Heart right ventricle (tissue), 16 donors: Measurements from ENCODE around the gene NARS2. TPM values are rescaled to one million over a fixed set of nuclear protein-coding genes. Genes with fewer than 3 reads are reported as not detected.

Source experiments
- ATAC-seq, 8 donors: fragments of 200-7000 bp; cut with Tn5 transposase; one replicate each; pipeline ENCODE4 v1.9.1; 2020; ENCODE audit warnings: mild to moderate bottlenecking in 8 of 8, moderate library complexity in 8 of 8, moderate number of reproducible peaks in 1 of 8
- DNase-seq, 2 donors: peaks; one replicate each; pipeline ENCODE4 v3.0.0-alpha.2; 2020
- H3K27ac ChIP-seq, 10 donors: fragments of 200-600 bp; sonication (generic) in 2 of 10; one replicate each; pipeline versions ENCODE4 v1.5.0 to v1.8.0; 2020 to 2022; ENCODE audit warnings: mild to moderate bottlenecking in 3 of 10
- H3K27me3 ChIP-seq, 7 donors: fragments of 200-600 bp; one replicate each; pipeline ENCODE4 v1.8.0; 2021 to 2022; ENCODE audit warnings: mild to moderate bottlenecking in 2 of 7
- H3K36me3 ChIP-seq, 9 donors: fragments of 200-600 bp; sonication (generic) in 1 of 9; one replicate each; pipeline versions ENCODE4 v1.5.0 to v1.8.0; 2020 to 2022; ENCODE audit warnings: mild to moderate bottlenecking in 2 of 9
- H3K4me1 ChIP-seq, 9 donors: fragments of 200-600 bp; sonication (generic) in 1 of 9; one replicate each; pipeline versions ENCODE4 v1.5.0 to v1.8.0; 2020 to 2022; ENCODE audit warnings: mild to moderate bottlenecking in 4 of 9
- H3K4me3 ChIP-seq, 10 donors: fragments of 200-600 bp; sonication (generic) in 2 of 10; one replicate each; pipeline versions ENCODE4 v1.5.0 to v1.8.0; 2020 to 2022; ENCODE audit warnings: mild to moderate bottlenecking in 7 of 10, moderate library complexity in 2 of 10
- H3K9me3 ChIP-seq, 11 donors: fragments of 200-600 bp in 10 of 11; sonication (generic) in 2 of 11; one replicate each; pipeline versions ENCODE4 v1.5.0 to v1.8.0; 2013 to 2022; ENCODE audit warnings: mild to moderate bottlenecking in 2 of 11, control low read depth in 1 of 11, moderate library complexity in 1 of 11
- WGBS, 2 donors: extraction: QIAGEN DNeasy Blood & Tissue Kit; methylation state at CpG; one replicate each; pipeline ENCODE4 v1.1.7; 2013; ENCODE audit warnings: inconsistent platforms in 1 of 2; 5-methylcytosine and 5-hydroxymethylcytosine counted together
- intact Hi-C, 10 donors: fragments of 100-400 bp; cut with DNase I; formaldehyde crosslinking; loops; one replicate each; pipeline versions ENCODE4 v1.11.1 to v1.14.2; 2022
- polyA plus RNA-seq, 2 donors: library from polyadenylated mRNA; stranded (reverse); fragments of 200-250 nt; gene quantifications; one replicate each; pipeline ENCODE4 v1.2.3, GENCODE V29; 2013
- total RNA-seq, 10 donors: library from RNA; stranded (reverse); fragmentation: NEBNext Ultra II Directional in 3 of 10; extraction: Animal tissue kit (Norgen Biotek cat#: 25700) in 3 of 10; gene quantifications; one replicate each; pipeline versions ENCODE4 v1.2.1 to v1.2.4, GENCODE V29; 2021 to 2023
- TF ChIP-seq, protein P1 (sequence below), 9 donors: fragments of 200-600 bp; sonication (generic) in 2 of 9; IDR thresholded peaks; one replicate each; pipeline versions ENCODE4 v1.5.0 to v1.8.0; 2021 to 2022; ENCODE audit warnings: antibody characterized with exemption in 9 of 9, mild to moderate bottlenecking in 5 of 9, moderate library complexity in 1 of 9
- donor health status: Arrhythmogenic right ventricular cardiomyopathy.
- donor health status: ischemic (EF 13 %, LVEDD 7.1; RV severe dilation, severe dysfunction).
- donor health status: healthy with polysubstance abuse.
- donor health status: DM: no; HTN: yes; CAD: no.
- donor health status: DM: no; HTN: no; CAD: no.
- donor health status: ischemic (EF 25% LVEDD 6.9; RV normal size, moderate dysfunction).
- donor health status: ischemic (EF 25% LVEDD 5.7; RV mildly dilated, moderate dysfunction).
- donor health status: healthy.
- donor health status: DM: yes; HTN: yes; CAD: no.
- donor health status: Ischemic cardiomyopathy.
- donor health status: ischemic (EF 35%, LVEDD 5.7; RV mildly dilated, moderate dysfunction).
- donor health status: nonischemic (EF 11% LVEDD 7.7; RV severe dilation, severe dysfunction).
- donor health status: DM: yes; HTN: yes; CAD: no.
- donor health status: PGD.
- donor health status: ischemic (EF 29% LVEDD 5.4; RV normal size, mild dysfunction).
- donor health status: nonischemic (EF 23%, LVEDD 6.1; RV moderate dilation, normal function).

NARS2 gene
- total and polyA plus RNA-seq, 12 donors: 12.4 to 20.1 (median 16.7) TPM

DNA sequence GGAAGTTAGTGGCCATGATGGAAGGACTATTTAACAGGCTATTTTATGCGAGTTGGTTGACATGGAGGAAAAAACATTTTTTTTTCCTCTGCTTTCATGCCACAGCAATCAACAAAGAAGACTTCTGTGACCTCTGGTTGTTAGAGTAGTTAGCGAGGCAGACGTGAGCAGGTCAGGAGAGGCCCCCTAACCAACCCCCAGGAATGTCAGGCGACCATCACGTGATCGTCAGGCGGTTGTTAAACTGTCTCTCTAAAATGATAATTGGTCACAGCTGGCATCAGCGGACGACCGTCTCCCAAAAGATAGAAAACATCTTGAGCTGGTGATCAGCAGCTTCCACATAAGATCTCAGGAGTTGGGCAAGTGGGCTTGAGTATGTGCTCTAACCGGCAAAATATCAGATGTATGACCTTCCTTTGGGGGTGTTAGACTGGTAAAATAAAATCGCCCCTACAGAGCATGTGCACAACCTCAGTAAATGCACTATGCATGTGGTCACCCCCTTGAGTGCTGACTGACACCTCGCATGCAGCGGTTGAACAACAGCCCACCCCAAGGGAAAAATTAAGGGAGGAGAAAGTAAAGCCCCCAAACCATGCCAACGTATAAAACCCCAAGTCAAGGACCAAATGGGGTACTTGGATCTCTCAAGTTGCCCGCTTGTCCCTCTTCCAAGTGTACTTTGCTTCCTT lies 20.9 kb upstream of the NARS2 start:
- H3K27me3 ChIP-seq: peaks cover 0 to 7% (median 0%) of the 10 kb centered on the region in 7 donors
- peaks cover 0 to 10% (median 0%) of the 10 kb centered on the region in 11 donors for H3K9me3 ChIP-seq
- ATAC-seq (no peak), DNase-seq (no peak)
- 63 to 66% methylated on average over 16 of the region's 16 CpGs for WGBS, 2 donors
- H3K36me3 ChIP-seq: no peaks in the 10 kb centered on the region
- no peak overlapping the region for H3K4me3 ChIP-seq
- no peaks in the 10 kb centered on the region for H3K4me1 ChIP-seq
- intact Hi-C loops: no loop called here
- H3K27ac ChIP-seq: no peak overlapping the region
- TF ChIP-seq, protein P1, sequence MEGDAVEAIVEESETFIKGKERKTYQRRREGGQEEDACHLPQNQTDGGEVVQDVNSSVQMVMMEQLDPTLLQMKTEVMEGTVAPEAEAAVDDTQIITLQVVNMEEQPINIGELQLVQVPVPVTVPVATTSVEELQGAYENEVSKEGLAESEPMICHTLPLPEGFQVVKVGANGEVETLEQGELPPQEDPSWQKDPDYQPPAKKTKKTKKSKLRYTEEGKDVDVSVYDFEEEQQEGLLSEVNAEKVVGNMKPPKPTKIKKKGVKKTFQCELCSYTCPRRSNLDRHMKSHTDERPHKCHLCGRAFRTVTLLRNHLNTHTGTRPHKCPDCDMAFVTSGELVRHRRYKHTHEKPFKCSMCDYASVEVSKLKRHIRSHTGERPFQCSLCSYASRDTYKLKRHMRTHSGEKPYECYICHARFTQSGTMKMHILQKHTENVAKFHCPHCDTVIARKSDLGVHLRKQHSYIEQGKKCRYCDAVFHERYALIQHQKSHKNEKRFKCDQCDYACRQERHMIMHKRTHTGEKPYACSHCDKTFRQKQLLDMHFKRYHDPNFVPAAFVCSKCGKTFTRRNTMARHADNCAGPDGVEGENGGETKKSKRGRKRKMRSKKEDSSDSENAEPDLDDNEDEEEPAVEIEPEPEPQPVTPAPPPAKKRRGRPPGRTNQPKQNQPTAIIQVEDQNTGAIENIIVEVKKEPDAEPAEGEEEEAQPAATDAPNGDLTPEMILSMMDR (IDR thresholded peaks at IDR 0.05): no peak

DNA sequence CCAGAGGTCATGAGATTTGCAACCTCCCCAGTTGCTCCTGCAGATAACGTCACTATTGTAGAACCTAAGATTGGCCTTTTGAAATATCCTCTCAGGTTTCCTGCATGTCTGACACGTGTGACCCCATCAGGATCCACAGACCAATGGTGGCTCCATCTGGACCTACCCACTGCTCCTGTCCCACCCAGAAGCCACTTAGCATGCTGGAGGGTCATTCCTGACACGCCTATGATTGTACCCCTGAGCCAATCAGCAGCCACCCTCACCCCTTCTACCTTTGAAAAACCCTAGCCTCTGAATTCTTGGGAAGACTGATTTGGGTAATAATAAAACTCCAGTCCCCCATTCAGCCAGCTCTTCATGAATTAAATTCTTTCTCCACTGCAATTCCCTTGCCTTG lies 20.1 kb upstream of the NARS2 start:
- intact Hi-C loops: no loop called here
- Histone ChIP-seq H3K4me1 (no peaks in the 10 kb centered on the region), H3K27ac (no peak overlapping the region), H3K36me3 (no peaks in the 10 kb centered on the region), H3K27me3 (peaks cover 0 to 7% (median 0%) of the 10 kb centered on the region in 7 donors), H3K9me3 (peaks cover 0 to 10% (median 0%) of the 10 kb centered on the region in 11 donors), H3K4me3 (no peak overlapping the region)
- TF ChIP-seq, protein P1 (IDR thresholded peaks at IDR 0.05): no peak
- DNase-seq: no peak
- no peak for ATAC-seq
- WGBS, 2 donors: 80% methylated on average over 3 of the region's 3 CpGs

DNA sequence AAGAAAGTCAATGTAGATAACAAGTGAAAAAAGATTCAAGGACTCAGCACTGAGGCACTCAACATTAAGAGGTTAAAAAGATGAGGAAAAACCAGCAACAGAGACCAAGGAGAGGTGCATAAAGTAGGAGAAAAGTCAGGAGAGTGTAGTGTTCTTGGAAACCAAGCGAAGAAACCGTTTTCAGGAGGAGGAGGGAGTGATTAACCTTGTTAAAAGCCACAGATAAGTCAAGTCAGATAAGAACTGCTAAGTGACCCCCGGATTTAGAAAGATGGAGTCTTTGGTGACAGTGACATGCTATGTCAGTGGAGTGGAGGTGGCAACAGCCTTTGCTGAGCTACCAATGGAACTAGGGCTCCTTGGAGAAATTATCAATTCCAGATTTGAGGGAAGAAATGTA lies 13.9 kb upstream of the NARS2 start:
- H3K27me3 ChIP-seq: peaks cover 0 to 4% (median 0%) of the 10 kb centered on the region in 7 donors
- H3K4me1 ChIP-seq: no peaks in the 10 kb centered on the region
- 16 to 24% methylated on average over 3 of the region's 3 CpGs for WGBS, 2 donors
- H3K36me3 ChIP-seq: no peaks in the 10 kb centered on the region
- peaks cover 0 to 32% (median 14%) of the 10 kb centered on the region in 11 donors for H3K9me3 ChIP-seq
- intact Hi-C loops: no loop called here
- TF ChIP-seq, protein P1 (IDR thresholded peaks at IDR 0.05): no peak
- DNase-seq (no peak), ATAC-seq (no peak)
- H3K4me3 ChIP-seq: no peak overlapping the region
- no peak overlapping the region for H3K27ac ChIP-seq

DNA sequence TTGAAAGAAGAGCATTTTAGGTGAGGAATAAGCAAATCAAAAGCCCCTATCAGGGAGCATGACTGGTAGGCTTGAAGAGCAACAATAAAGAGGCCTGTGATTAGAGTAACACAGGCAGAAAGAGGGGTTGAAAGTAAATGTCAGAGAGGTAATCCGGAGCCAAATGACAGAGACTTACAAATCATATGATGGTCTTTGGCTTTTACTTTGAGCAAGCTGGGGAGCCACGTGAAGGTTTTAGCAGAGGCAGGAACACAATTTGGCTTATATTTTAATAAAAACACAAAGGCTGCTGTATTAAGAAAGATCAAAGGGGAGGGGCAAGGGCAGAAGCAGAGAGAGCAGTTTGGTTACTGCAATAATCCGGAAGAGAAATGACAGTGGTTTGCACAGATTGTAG lies 12.8 kb upstream of the NARS2 start:
- Histone ChIP-seq H3K4me3 (no peak overlapping the region), H3K4me1 (no peaks in the 10 kb centered on the region), H3K27ac (no peak overlapping the region), H3K36me3 (no peaks in the 10 kb centered on the region), H3K9me3 (peaks cover 0 to 43% (median 21%) of the 10 kb centered on the region in 11 donors), H3K27me3 (peaks cover 0 to 4% (median 0%) of the 10 kb centered on the region in 7 donors)
- TF ChIP-seq, protein P1 (IDR thresholded peaks at IDR 0.05): no peak
- intact Hi-C loops: no loop called here
- DNase-seq: no peak
- 78 to 83% methylated on average over 3 of the region's 3 CpGs for WGBS, 2 donors
- ATAC-seq: no peak
